GM12874 (cell line): ENCODE results near the gene GNL1.

Experiments used
- TF ChIP-seq, protein P1 (sequence below): IDR thresholded peaks from 2 replicates; pipeline ENCODE4 v1.5.1; 2011; ENCODE audit warnings: low read depth, mild to moderate bottlenecking, control low read depth, low read length, moderate library complexity; ENCODE audit not compliant: insufficient read depth

Gene GNL1

GRCh38 chr6:30578051-30578450 is 21.8 kb upstream of the GNL1 start:
- TF ChIP-seq, protein P1, sequence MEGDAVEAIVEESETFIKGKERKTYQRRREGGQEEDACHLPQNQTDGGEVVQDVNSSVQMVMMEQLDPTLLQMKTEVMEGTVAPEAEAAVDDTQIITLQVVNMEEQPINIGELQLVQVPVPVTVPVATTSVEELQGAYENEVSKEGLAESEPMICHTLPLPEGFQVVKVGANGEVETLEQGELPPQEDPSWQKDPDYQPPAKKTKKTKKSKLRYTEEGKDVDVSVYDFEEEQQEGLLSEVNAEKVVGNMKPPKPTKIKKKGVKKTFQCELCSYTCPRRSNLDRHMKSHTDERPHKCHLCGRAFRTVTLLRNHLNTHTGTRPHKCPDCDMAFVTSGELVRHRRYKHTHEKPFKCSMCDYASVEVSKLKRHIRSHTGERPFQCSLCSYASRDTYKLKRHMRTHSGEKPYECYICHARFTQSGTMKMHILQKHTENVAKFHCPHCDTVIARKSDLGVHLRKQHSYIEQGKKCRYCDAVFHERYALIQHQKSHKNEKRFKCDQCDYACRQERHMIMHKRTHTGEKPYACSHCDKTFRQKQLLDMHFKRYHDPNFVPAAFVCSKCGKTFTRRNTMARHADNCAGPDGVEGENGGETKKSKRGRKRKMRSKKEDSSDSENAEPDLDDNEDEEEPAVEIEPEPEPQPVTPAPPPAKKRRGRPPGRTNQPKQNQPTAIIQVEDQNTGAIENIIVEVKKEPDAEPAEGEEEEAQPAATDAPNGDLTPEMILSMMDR: no peak

GRCh38 chr6:30573113-30573512 is 16.8 kb upstream of the GNL1 start:
- TF ChIP-seq, protein P1: no peak

GRCh38 chr6:30572148-30572547 is 15.9 kb upstream of the GNL1 start:
- TF ChIP-seq, protein P1: no peak

DNA sequence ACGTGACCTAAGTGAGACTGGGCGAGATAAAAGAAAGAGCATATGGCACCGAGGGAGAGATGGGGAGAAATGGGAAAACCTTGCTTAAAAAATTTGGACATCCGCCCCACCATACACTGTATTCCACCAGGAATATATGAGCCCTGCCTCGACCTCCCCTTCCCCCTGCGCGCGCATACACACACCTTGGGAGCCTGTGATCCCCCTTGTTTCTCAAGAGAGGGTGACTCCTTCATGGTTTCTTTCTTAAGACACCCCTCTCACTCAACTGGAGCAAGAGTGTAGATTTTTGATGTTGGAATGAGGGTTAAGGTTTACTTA is 15.4 kb upstream of the GNL1 start:
- TF ChIP-seq, protein P1: no peak

GRCh38 chr6:30571075-30571761 is 14.9 kb upstream of the GNL1 start, which contains the start of gene ABCF1:
TSS of gene ABCF1 (plus strand) at chr6:30571442. CDS start at chr6:30571488, 46 bp downstream.
- TF ChIP-seq, protein P1: no peak

DNA sequence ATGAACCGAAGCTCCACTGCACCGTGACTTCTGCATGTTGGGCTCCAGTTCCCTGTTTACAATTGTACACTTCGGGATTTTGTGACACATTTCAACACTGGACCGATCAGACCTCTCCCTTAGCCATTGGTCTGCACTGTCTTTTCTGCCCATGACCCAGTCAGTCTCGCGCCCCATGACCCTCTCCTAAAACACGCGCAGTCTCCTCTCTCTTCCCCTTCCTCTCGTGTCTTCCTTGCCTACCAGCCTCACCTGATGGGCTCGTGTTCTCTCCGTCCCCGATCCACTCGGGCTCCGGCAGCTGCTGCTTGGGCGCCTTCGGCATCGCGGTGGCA is 14.4 kb upstream of the GNL1 start:
- TF ChIP-seq, protein P1: no peak

DNA sequence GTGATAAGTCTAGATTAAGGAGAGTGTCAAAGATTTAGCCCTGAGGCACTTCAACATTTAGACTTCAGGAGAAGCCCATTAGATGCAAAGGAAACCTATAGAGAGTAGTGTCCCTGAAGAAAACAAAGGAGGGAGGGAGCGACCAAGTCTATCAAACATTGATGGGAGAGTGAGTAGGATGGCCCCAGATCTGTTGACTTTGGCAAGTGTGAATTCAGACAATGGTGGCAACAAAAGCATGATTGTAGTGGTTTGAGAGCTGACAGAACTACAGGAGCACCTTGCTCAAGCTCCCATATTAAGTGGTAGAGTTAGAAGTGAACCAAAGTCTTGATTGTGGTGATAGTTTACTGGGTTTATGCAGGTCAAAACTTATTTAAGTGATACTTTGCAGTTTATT is 14.0 kb upstream of the GNL1 start:
- TF ChIP-seq, protein P1: no peak
